Measurements from ENCODE around the gene CACNB3. TPM values are rescaled to one million over a fixed set of nuclear protein-coding genes. Genes with fewer than 3 reads are reported as not detected.

CACNB3 gene
- total and polyA plus RNA-seq, 2 experiments from 2014 or later, result 23.2 to 28.6 TPM

GRCh38 chr12:48875944-48876515 lies 57.7 kb downstream of the CACNB3 start:
- no peak for DNase-seq (ENCODE audit: low spot score)
- Histone ChIP-seq H3K4me3 (no peak overlapping the region), H3K9me2 (replicated peaks; ENCODE audit: insufficient read depth) (no peaks in the 10 kb centered on the region), H2AFZ (no peak overlapping the region), H3K4me1 (ENCODE audit: insufficient read depth) (no peaks in the 10 kb centered on the region), H3K27me3 (no peaks in the 10 kb centered on the region), H3K9me3 (ENCODE audit: low read depth) (no peaks in the 10 kb centered on the region), H3K4me2 (no peak overlapping the region), H3K79me2 (no peaks in the 10 kb centered on the region), H4K20me1 (ENCODE audit: insufficient read depth, poor library complexity, severe bottlenecking) (no peaks in the 10 kb centered on the region), H3K36me3 (replicated peaks; ENCODE audit: insufficient read depth, low read depth) (no peaks in the 10 kb centered on the region), H3K27ac (no peak overlapping the region)
- WGBS (ENCODE audit: low lambda C conversion rate, missing lambda C conversion rate), result 65% methylated on average over 4 of the region's 4 CpGs
- TF ChIP-seq EZH2phosphoT487 (IDR thresholded peaks at IDR 0.05; ENCODE audit: low read depth, severe bottlenecking, unreplicated experiment) (no peak), EZH2 (IDR thresholded peaks at IDR 0.05; ENCODE audit: borderline replicate concordance) (no peak)

Small RNA genes within 50 kb of the gene (microRNA-seq; reads per million reads assigned to microRNA genes)
- not detected for gene MIR4701

Small RNA genes within 50 kb of the gene (small RNA-seq; reads per million reads assigned to genes)
- not detected for gene MIR4701
- not detected for gene RF00019

Other genes starting within 250 kb of the CACNB3 start
- gene LALBA, start 248.4 kb upstream of the CACNB3 start, total RNA-seq, result not detected in 2 replicates
- 0.16 TPM in 1 of 2 replicates, not detected in the other for gene LALBA, start 248.4 kb upstream of the CACNB3 start, polyA plus RNA-seq
- 30.3 and 33.3 TPM in 2 replicates for gene KANSL2, start 136.3 kb upstream of the CACNB3 start, total RNA-seq
- gene KANSL2, start 136.3 kb upstream of the CACNB3 start, polyA plus RNA-seq, result 22.6 and 27.1 TPM in 2 replicates
- gene CCNT1, start 101.8 kb upstream of the CACNB3 start, total RNA-seq, result 27.0 and 35.1 TPM in 2 replicates
- 5.0 and 5.2 TPM in 2 replicates for gene CCNT1, start 101.8 kb upstream of the CACNB3 start, polyA plus RNA-seq
- gene ADCY6, start 29.4 kb upstream of the CACNB3 start, total RNA-seq, result 27.9 and 37.7 TPM in 2 replicates
- gene ADCY6, start 29.4 kb upstream of the CACNB3 start, polyA plus RNA-seq, result 19.0 and 22.7 TPM in 2 replicates
- 73.1 and 74.8 TPM in 2 replicates for gene DDX23, start 33.7 kb downstream of the CACNB3 start, total RNA-seq
- gene DDX23, start 33.7 kb downstream of the CACNB3 start, polyA plus RNA-seq, result 41.7 and 46.5 TPM in 2 replicates
- gene RND1, start 47.4 kb downstream of the CACNB3 start, total RNA-seq, result 25.8 and 39.1 TPM in 2 replicates
- 78.5 and 99.1 TPM in 2 replicates for gene RND1, start 47.4 kb downstream of the CACNB3 start, polyA plus RNA-seq
- 30.4 and 37.8 TPM in 2 replicates for gene FKBP11, start 107.0 kb downstream of the CACNB3 start, total RNA-seq
- gene FKBP11, start 107.0 kb downstream of the CACNB3 start, polyA plus RNA-seq, result 201 and 232 TPM in 2 replicates
- 67.7 and 71.3 TPM in 2 replicates for gene ARF3, start 139.0 kb downstream of the CACNB3 start, total RNA-seq
- gene ARF3, start 139.0 kb downstream of the CACNB3 start, polyA plus RNA-seq, result 57.6 and 61.6 TPM in 2 replicates
- gene WNT10B, start 153.2 kb downstream of the CACNB3 start, total RNA-seq, result 0.30 TPM in 1 of 2 replicates, not detected in the other
- gene WNT10B, start 153.2 kb downstream of the CACNB3 start, polyA plus RNA-seq, result 0.77 and 1.1 TPM in 2 replicates
- not detected in 2 replicates for gene WNT1, start 159.8 kb downstream of the CACNB3 start, total RNA-seq
- not detected in 2 replicates for gene WNT1, start 159.8 kb downstream of the CACNB3 start, polyA plus RNA-seq
- 0.10 and 0.20 TPM in 2 replicates for gene DDN, start 180.9 kb downstream of the CACNB3 start, total RNA-seq
- not detected in 2 replicates for gene DDN, start 180.9 kb downstream of the CACNB3 start, polyA plus RNA-seq
- 61.5 and 69.8 TPM in 2 replicates for gene PRKAG1, start 200.3 kb downstream of the CACNB3 start, total RNA-seq
- 39.9 and 46.0 TPM in 2 replicates for gene PRKAG1, start 200.3 kb downstream of the CACNB3 start, polyA plus RNA-seq
- 18.2 and 37.3 TPM in 2 replicates for gene KMT2D, start 242.3 kb downstream of the CACNB3 start, total RNA-seq
- gene KMT2D, start 242.3 kb downstream of the CACNB3 start, polyA plus RNA-seq, result 31.2 and 39.8 TPM in 2 replicates